ENCODE measurements around the gene CRYBG3.

Gene CRYBG3

DNA sequence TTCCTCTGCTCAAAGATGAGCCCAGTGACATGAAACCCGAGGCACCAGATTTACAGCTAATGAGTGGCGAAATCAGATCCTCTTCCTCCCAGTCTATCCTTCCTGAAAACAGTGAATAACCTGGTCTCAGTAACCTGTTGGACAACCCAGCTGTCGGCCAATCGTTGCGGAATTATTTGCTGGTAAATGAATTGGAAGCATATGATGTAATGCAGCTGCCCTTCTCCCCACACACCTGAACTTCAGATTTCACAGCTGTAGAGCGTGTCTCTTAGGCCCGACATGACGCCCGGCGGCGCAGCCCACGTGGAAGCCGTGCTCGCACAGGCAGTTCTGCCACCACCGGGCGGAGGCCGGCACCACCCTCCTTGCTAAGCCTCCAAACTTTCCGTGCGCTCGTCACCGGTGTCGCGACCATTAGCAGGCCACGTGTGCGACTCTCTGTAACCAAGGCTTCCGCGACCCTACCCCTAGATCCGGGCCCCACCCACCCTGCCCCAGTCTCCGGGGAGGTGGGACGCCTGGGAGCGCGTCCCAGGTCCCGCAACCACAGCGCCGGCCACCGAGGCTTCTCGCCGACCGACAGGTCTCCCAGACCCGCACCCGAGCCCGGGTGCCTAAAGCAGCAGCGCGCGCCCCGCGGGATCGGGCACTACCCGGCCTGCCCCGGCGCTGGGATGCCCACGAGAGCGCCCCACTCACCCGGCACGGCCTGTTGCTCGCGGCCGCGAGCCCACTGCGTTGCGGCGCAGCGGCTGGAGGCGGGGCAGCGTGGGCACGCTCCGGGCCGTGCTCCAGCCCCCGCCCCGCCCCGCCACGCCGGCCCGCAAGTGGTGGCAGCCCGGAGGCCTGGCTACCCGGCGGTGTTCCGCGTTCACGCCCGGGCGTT is 150.1 kb downstream of the CRYBG3 start, which contains the start of gene RIOX2:
TSS of gene RIOX2 (minus strand) at position 753 of the 889 bp plus-strand sequence. CDS start 4,838 bp downstream, outside the sequence.
- Histone ChIP-seq H3K9me3 (ENCODE audit: control insufficient read depth in 5 of 5, low read length in 5 of 5) (no peaks in the 10 kb centered on the region), H3K27me3 (ENCODE audit: control insufficient read depth in 5 of 5, insufficient read depth in 4 of 5, low read length in 5 of 5) (no peaks in the 10 kb centered on the region), H3K4me3 (ENCODE audit: low read depth in 1 of 5, low read length in 5 of 5) (peak within 1 kb of the TSS; percentile 65 to 77 (median 68)), H3K4me1 (ENCODE audit: control insufficient read depth in 5 of 5, insufficient read depth in 5 of 5, low read length in 5 of 5) (peaks cover 0 to 27% (median 20%) of the 10 kb centered on the region in 5 donors), H3K36me3 (ENCODE audit: control insufficient read depth in 5 of 5, insufficient read depth in 5 of 5, low read length in 5 of 5) (peaks cover 0 to 4% (median 3%) of the 10 kb centered on the region in 5 donors), H3K9ac (ENCODE audit: low read length in 5 of 5) (peak within 1 kb of the TSS; percentile 54 to 84 (median 80)), H3K27ac (ENCODE audit: low read depth, low read length) (peak within 1 kb of the TSS; percentile 83)

DNA sequence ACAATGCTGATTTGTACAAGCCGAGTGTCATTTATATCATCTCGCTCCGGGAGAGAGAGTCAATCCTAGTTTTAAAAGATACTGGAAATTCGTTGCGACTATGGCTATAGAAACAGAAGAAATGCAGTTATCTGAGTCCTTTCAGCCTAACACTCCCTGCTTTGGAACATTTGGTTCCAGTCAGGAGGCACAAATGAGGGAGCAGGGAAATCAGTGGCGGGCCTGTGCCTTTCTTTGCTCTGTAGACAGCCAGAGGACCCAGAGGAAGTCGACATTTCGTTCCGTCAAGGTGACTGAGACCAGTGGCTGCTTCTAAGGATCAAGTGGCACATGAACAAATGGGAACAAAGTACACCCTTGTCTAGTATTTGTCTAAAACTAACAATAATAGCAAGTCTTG is 151.2 kb downstream of the CRYBG3 start:
- Histone ChIP-seq H3K4me1 (ENCODE audit: control insufficient read depth in 5 of 5, insufficient read depth in 5 of 5, low read length in 5 of 5) (peaks cover 0 to 27% (median 20%) of the 10 kb centered on the region in 5 donors), H3K36me3 (ENCODE audit: control insufficient read depth in 5 of 5, insufficient read depth in 5 of 5, low read length in 5 of 5) (no peaks in the 10 kb centered on the region), H3K9me3 (ENCODE audit: control insufficient read depth in 5 of 5, low read length in 5 of 5) (no peaks in the 10 kb centered on the region), H3K27ac (ENCODE audit: low read depth, low read length) (no peak overlapping the region), H3K9ac (ENCODE audit: low read length in 5 of 5) (peak overlapping the region in 2 of 5 donors; percentile 35 to 48), H3K4me3 (ENCODE audit: low read depth in 1 of 5, low read length in 5 of 5) (peak overlapping the region in 4 of 5 donors; percentile 65 to 77 (median 68)), H3K27me3 (ENCODE audit: control insufficient read depth in 5 of 5, insufficient read depth in 4 of 5, low read length in 5 of 5) (no peaks in the 10 kb centered on the region)

DNA sequence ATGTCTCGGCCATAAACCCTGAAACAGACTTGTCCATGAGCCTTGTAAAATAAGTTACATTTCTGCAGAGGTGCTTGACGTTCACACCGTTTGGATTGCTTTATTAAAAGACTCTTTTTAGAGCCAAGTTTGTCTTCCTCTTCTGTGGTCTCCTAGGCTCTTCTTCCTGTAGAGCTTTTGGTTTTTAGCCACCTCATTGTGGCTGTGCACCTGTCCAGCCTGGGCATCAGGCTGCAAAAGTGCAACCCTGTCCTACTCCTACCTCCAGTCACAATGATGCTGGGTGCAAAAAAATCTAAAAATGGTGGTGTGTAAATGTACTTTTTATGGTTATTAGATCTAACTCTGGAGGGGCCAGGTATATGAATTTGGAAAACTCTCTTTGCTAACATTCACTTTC is 153.2 kb downstream of the CRYBG3 start:
- H3K9me3 ChIP-seq (ENCODE audit: control insufficient read depth in 5 of 5, low read length in 5 of 5): no peaks in the 10 kb centered on the region
- no peak overlapping the region for H3K27ac ChIP-seq (ENCODE audit: low read depth, low read length)
- no peaks in the 10 kb centered on the region for H3K36me3 ChIP-seq (ENCODE audit: control insufficient read depth in 5 of 5, insufficient read depth in 5 of 5, low read length in 5 of 5)
- H3K9ac ChIP-seq (ENCODE audit: low read length in 5 of 5): no peak overlapping the region
- H3K4me3 ChIP-seq (ENCODE audit: low read depth in 1 of 5, low read length in 5 of 5): no peak overlapping the region
- H3K27me3 ChIP-seq (ENCODE audit: control insufficient read depth in 5 of 5, insufficient read depth in 4 of 5, low read length in 5 of 5): no peaks in the 10 kb centered on the region
- peaks cover 0 to 22% (median 19%) of the 10 kb centered on the region in 5 donors for H3K4me1 ChIP-seq (ENCODE audit: control insufficient read depth in 5 of 5, insufficient read depth in 5 of 5, low read length in 5 of 5)

DNA sequence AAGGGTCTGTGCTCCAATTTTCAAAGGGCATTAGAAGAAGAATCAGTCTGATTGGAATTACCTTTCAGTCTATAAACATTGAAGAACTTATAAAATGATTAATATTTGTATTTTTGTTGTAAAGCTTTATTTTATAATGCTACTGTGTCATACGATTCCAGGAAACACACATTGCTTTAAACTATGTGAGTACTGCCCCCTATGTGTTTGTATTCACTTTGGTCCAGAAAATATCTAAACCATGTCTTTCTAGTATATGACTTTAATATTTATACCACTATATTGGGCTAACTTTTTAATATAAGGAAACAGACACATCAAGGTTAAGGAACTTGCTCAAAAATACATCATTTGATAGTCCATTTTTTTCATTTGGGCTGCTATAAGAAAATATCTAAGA is 153.7 kb downstream of the CRYBG3 start:
- no peaks in the 10 kb centered on the region for H3K9me3 ChIP-seq (ENCODE audit: control insufficient read depth in 5 of 5, low read length in 5 of 5)
- H3K4me3 ChIP-seq (ENCODE audit: low read depth in 1 of 5, low read length in 5 of 5): no peak overlapping the region
- H3K36me3 ChIP-seq (ENCODE audit: control insufficient read depth in 5 of 5, insufficient read depth in 5 of 5, low read length in 5 of 5): no peaks in the 10 kb centered on the region
- no peaks in the 10 kb centered on the region for H3K27me3 ChIP-seq (ENCODE audit: control insufficient read depth in 5 of 5, insufficient read depth in 4 of 5, low read length in 5 of 5)
- no peak overlapping the region for H3K27ac ChIP-seq (ENCODE audit: low read depth, low read length)
- H3K9ac ChIP-seq (ENCODE audit: low read length in 5 of 5): no peak overlapping the region
- H3K4me1 ChIP-seq (ENCODE audit: control insufficient read depth in 5 of 5, insufficient read depth in 5 of 5, low read length in 5 of 5): peaks cover 0 to 17% (median 15%) of the 10 kb centered on the region in 5 donors

DNA sequence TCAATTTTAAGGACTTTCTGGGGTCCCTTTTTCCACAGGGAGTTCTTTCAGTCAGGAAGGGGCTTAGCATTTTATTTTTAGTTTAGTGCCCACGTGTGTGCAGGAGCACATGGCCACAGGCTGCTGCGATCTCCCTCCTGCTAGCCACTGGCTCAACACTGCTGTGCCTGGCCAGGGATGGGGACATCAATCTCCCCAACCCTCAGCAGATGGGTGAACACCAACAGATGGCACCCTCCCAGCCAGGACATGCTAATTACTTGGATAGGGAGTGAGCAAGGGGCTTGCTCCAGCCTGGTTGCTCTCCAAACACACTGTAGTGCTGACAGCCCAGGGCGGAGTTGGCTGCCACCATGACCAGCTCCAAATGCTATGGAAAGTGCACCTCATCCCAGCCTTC is 157.8 kb downstream of the CRYBG3 start:
- Histone ChIP-seq H3K27me3 (ENCODE audit: control insufficient read depth in 5 of 5, insufficient read depth in 4 of 5, low read length in 5 of 5) (no peaks in the 10 kb centered on the region), H3K27ac (ENCODE audit: low read depth, low read length) (no peak overlapping the region), H3K4me3 (ENCODE audit: low read depth in 1 of 5, low read length in 5 of 5) (no peak overlapping the region), H3K9me3 (ENCODE audit: control insufficient read depth in 5 of 5, low read length in 5 of 5) (no peaks in the 10 kb centered on the region), H3K9ac (ENCODE audit: low read length in 5 of 5) (no peak overlapping the region), H3K36me3 (ENCODE audit: control insufficient read depth in 5 of 5, insufficient read depth in 5 of 5, low read length in 5 of 5) (no peaks in the 10 kb centered on the region), H3K4me1 (ENCODE audit: control insufficient read depth in 5 of 5, insufficient read depth in 5 of 5, low read length in 5 of 5) (peaks cover 0 to 15% (median 11%) of the 10 kb centered on the region in 5 donors)

DNA sequence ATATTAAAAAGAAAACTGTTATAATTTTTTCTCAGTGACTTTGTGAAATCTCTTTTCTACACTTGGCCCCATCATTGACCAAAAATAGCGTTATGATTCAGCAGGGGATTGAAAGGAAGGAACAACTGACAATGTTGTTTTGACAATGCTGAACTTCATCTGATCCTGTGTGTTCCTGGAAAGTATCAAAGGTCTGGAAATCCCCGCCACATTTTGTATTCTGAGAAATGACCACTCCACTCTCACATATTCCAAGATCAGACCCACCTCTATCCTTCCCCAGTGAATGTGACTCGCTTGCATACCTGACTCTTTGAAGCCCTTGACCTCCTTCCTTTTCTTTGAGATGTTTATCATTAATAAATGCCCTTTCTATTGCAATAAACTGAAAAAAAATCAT is 160.1 kb downstream of the CRYBG3 start:
- Histone ChIP-seq H3K9ac (ENCODE audit: low read length in 5 of 5) (no peak overlapping the region), H3K9me3 (ENCODE audit: control insufficient read depth in 5 of 5, low read length in 5 of 5) (no peaks in the 10 kb centered on the region), H3K4me3 (ENCODE audit: low read depth in 1 of 5, low read length in 5 of 5) (no peak overlapping the region), H3K36me3 (ENCODE audit: control insufficient read depth in 5 of 5, insufficient read depth in 5 of 5, low read length in 5 of 5) (no peaks in the 10 kb centered on the region), H3K27me3 (ENCODE audit: control insufficient read depth in 5 of 5, insufficient read depth in 4 of 5, low read length in 5 of 5) (no peaks in the 10 kb centered on the region), H3K27ac (ENCODE audit: low read depth, low read length) (peak overlapping the region; percentile 9), H3K4me1 (ENCODE audit: control insufficient read depth in 5 of 5, insufficient read depth in 5 of 5, low read length in 5 of 5) (peaks cover 0 to 15% (median 11%) of the 10 kb centered on the region in 5 donors)

DNA sequence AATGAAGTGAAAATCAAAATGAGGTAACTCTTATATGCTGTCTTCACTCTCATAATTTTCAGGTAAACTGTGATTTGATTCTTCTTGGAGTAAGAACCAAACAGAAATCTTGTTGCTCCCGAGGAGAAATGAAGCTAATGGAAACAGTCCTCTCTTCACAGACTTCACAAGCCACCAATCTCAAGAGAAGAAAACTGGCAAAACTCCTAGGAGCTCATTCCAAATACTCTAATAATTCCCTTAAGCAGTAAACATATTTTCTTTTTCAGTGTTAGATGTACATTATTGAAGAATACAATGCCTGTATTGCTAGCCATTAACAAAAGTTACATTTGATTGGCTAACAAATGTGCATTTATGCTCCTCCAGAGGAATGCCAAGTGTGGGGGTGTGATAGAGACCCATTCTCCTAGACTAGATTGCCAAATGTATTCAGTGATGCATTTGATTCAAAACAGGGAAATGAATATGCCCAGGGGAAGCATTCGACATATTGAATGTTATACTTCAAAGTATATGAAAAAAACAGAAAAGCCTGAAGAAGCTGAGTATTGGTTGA is 162.2 kb downstream of the CRYBG3 start:
- H3K27me3 ChIP-seq (ENCODE audit: control insufficient read depth in 5 of 5, insufficient read depth in 4 of 5, low read length in 5 of 5): no peaks in the 10 kb centered on the region
- H3K9ac ChIP-seq (ENCODE audit: low read length in 5 of 5): no peak overlapping the region
- H3K36me3 ChIP-seq (ENCODE audit: control insufficient read depth in 5 of 5, insufficient read depth in 5 of 5, low read length in 5 of 5): no peaks in the 10 kb centered on the region
- no peak overlapping the region for H3K27ac ChIP-seq (ENCODE audit: low read depth, low read length)
- no peaks in the 10 kb centered on the region for H3K9me3 ChIP-seq (ENCODE audit: control insufficient read depth in 5 of 5, low read length in 5 of 5)
- H3K4me1 ChIP-seq (ENCODE audit: control insufficient read depth in 5 of 5, insufficient read depth in 5 of 5, low read length in 5 of 5): peaks cover 0 to 15% (median 11%) of the 10 kb centered on the region in 5 donors
- no peak overlapping the region for H3K4me3 ChIP-seq (ENCODE audit: low read depth in 1 of 5, low read length in 5 of 5)

DNA sequence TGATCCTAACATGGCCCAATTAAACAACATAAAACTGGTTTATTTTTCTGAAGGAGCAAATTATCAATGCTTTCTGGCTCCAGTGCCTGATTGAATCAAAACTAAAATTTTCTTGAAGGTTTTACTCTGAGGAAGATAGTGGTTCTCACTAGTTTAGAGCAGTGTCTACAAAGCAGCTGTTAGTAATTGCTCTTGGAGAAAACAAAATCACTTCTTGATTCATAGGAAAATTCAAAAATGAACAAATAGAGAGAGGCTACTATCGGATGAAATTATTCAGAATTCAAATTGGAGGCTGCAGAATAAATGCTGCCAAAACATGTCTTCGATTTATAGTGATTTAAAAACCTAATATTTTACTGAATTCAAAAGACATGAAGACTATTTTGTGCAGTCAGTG is 165.5 kb downstream of the CRYBG3 start:
- Histone ChIP-seq H3K4me1 (ENCODE audit: control insufficient read depth in 5 of 5, insufficient read depth in 5 of 5, low read length in 5 of 5) (peaks cover 0 to 9% (median 7%) of the 10 kb centered on the region in 5 donors), H3K9ac (ENCODE audit: low read length in 5 of 5) (no peak overlapping the region), H3K27me3 (ENCODE audit: control insufficient read depth in 5 of 5, insufficient read depth in 4 of 5, low read length in 5 of 5) (no peaks in the 10 kb centered on the region), H3K27ac (ENCODE audit: low read depth, low read length) (no peak overlapping the region), H3K4me3 (ENCODE audit: low read depth in 1 of 5, low read length in 5 of 5) (no peak overlapping the region), H3K36me3 (ENCODE audit: control insufficient read depth in 5 of 5, insufficient read depth in 5 of 5, low read length in 5 of 5) (no peaks in the 10 kb centered on the region), H3K9me3 (ENCODE audit: control insufficient read depth in 5 of 5, low read length in 5 of 5) (no peaks in the 10 kb centered on the region)

DNA sequence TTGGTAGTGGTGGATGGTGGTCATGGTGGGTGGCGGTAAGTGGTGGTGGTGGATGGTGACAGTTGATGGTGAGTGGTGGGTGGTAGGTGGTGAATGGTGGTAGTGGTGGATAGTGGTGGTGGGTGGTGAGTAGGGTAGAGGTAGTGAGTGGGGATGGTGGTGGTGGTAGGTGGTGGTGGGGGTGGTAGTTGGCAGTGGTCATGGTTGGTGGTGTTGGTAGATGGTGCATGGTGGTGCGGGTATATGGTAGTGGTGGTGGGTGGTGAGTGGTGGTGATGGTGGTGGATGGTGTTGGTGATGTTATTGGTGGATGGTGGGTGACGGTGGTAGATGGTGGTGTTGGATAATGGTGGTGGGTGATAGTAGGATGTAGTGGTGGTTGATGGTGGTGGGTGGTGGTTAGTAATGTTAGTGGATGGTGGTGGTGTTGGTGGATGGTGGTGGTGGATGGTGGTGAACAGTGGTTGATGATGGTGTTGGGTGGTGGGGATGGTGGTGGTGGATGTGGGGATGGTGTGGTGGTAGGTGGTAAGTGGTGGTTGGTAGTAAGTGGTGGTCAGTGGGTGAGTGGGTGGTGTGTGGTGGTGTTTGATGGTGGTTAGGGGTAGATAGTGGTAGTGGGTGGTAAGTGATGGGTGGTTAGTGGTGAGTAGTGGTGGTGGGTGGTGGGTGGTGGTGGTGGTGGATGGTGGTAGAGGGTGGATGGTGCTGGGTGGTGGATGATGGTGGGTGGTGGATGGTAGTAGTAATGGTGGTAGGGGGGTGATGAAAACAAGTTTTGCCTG is 167.2 kb downstream of the CRYBG3 start:
- H3K9me3 ChIP-seq (ENCODE audit: control insufficient read depth in 5 of 5, low read length in 5 of 5): no peaks in the 10 kb centered on the region
- H3K27ac ChIP-seq (ENCODE audit: low read depth, low read length): no peak overlapping the region
- H3K36me3 ChIP-seq (ENCODE audit: control insufficient read depth in 5 of 5, insufficient read depth in 5 of 5, low read length in 5 of 5): no peaks in the 10 kb centered on the region
- peaks cover 0 to 3% (median 2%) of the 10 kb centered on the region in 5 donors for H3K4me1 ChIP-seq (ENCODE audit: control insufficient read depth in 5 of 5, insufficient read depth in 5 of 5, low read length in 5 of 5)
- H3K4me3 ChIP-seq (ENCODE audit: low read depth in 1 of 5, low read length in 5 of 5): no peak overlapping the region
- peaks cover 0 to 4% (median 0%) of the 10 kb centered on the region in 5 donors for H3K27me3 ChIP-seq (ENCODE audit: control insufficient read depth in 5 of 5, insufficient read depth in 4 of 5, low read length in 5 of 5)
- no peak overlapping the region for H3K9ac ChIP-seq (ENCODE audit: low read length in 5 of 5)

Data from subcutaneous abdominal adipose tissue (tissue), 5 donors.